HG02642 (cell line): ENCODE results near the gene ARHGAP18.

ENCODE experiments used
- ATAC-seq: cut with Tn5 transposase; IDR thresholded peaks from one replicate; pipeline ENCODE4 v1.9.1; 2021; ENCODE audit warnings: mild to moderate bottlenecking; ENCODE audit not compliant: unreplicated experiment, poor library complexity

Gene ARHGAP18

DNA sequence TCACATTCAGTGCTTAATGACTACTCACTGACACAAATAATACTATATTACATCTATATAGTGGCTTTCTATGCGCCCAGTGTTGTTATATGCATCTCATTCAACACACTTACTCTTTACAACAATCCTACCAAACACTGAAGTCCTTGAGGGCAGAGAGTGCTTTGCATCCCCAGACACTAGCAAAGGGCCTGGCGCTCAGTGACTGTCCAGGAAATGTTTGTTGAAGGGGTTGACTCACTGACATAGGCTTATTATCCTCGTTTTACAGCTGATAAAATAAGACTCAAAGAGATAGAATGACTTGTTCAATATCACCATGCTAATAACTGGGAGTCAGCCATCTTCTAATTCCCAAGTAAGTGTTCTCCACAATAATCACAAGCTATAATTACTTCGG, 163.3 kb downstream of the ARHGAP18 start:
- no peak for ATAC-seq

DNA sequence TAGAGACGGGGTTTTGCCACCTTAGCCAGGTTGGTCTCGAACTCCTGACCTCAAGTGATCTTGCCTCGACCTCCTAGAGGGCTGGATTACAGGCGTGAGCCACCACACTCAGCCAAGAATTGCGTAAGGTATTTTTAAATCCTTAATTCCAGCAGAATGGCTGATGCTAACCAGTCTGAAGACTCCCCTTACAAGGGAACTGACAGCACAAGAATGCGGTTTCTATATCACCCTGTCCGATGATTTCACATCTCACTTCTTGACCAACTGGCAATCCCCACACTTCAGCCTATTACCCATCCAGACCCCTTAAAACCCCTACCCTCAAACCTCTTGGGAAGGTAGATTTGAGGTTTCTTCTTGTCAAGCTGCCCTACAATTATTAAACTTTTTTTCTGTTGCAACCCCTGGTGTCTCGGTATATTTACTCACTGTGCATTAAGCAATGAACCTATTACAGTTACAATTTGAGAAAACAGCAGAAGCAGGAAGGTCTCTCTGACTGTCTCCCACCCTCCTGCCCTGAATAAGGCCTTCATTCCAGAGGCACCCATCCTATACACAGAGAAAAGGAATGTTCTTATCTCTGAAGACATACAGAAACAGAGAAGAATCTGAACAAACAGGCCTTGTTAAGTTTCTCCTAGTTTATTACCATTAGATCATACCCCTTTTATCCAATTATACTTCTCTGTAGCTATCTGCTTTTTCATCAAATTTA, 164.9 kb downstream of the ARHGAP18 start:
- ATAC-seq: no peak

DNA sequence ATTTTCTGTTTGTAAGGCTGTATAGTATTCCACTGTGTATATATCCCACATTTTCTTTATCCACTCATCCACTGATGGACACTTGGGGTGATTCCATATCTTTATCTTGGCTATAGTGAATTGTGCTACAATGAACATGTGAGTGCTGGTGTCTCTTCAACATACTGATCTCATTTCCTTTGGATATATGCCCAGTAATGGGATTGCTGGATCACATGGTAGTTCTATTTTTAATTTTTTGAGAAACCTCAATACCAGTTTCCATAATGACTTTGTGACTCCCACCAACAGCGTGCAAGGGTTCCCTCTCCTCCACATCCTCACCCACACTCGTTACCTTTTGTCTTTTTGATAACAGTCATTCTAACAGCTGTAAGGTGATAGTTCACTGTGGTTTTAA, 166.0 kb downstream of the ARHGAP18 start:
- ATAC-seq: no peak

DNA sequence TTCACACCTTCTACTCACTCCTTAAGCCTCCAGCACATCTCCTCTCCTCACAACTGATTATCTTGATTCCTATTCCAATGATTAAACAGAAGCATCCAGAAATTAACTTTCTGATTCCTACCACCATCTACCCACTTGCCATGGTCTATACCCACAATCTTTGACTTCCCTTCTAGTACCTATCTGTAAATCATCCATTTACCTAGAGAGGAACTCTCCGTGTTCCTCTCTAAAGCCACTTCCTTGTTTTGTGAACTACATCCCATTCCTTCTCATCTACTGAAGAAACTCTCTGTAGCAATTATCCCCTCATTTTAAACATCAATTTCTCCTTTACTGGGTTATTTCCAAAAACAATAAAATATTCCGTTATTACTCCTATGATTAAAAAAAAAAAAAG, 167.3 kb downstream of the ARHGAP18 start:
- no peak for ATAC-seq

DNA sequence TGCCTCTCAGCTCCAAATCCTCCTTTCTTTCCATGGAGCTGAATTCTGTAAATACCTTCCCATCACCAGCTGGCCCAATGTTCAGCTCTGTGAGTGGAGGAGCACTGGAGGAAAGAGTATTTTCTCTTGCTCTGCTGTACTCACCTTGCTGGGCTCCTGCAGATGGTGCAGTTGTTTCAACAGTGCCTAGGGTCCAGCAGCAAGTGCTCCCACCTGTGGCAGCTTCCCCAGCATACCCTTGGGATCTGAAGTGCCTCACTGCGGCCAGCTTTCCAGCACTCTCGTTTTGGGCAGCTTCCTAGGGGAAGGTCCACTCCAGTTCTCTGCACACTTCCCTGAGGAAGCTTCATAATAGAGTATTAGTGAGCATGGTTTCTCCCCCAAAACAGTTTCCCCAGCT, 170.9 kb downstream of the ARHGAP18 start:
- no peak for ATAC-seq

DNA sequence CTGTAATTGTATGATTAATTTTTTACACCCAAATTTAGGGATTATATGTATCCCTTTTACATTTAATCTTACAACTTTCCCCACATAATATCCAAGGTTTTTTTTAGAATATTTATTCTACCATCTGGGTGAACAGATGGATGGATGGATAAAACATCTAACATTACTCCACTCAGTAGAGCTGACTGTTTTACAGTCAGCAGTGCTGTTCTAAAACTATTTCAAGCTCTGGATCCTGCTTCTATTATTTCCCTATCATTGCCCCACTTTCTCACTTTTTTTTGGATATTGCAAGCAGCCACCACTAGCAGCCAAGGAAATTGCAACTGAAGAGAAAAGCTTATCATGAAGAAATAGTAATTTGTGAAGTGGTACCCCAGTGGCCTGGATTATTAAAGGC, 173.7 kb downstream of the ARHGAP18 start:
- no peak for ATAC-seq

DNA sequence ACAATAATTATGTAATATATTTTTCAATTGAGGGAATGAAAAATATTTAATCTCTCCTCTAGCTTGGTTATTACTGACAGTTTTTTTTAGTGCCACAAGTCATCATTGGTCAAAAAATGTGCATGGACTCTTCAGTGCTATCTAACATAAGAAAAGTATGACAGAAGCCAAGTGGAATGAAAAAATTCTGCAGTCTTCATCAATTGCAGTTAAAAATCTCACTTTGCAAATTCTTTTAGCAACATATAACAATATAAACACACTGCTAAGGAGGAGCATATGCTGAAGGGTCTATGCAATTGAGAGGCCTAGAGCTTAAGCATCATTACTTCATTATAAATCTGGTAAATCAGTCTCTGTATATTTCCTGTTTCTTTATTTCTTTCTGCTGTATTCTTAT, 175.1 kb downstream of the ARHGAP18 start:
- ATAC-seq: no peak
